K562 (cell line): ENCODE data around the gene LRRC8E. TPM values are rescaled to one million over a fixed set of nuclear protein-coding genes. Genes with fewer than 3 reads are reported as not detected.

ENCODE experiments used
- ATAC-seq: fragments of 200-7000 bp; cut with Tn5 transposase; 3 replicates; pipeline ENCODE4 v1.9.1; 2020; ENCODE audit warnings: moderate library complexity
- BruUV-seq: library from RNA; stranded (reverse); fragments of 400-500 nt; replicated peaks from 2 replicates; lab custom pipeline; 2021; lab: Mats Ljungman, UMichigan
- CTCF ChIA-PET: fragments of 300-600 bp; formaldehyde crosslinking; extraction: SDS; loops from one replicate; lab custom pipeline; 2021; ENCODE audit warnings: low intra/inter-chr PET ratio; lab: Yijun Ruan, JAX
- POLR2A ChIA-PET: fragments of 300-600, 350-650 bp; sonication (Branson Sonifier 250); formaldehyde crosslinking; extraction: SDS; loops from one replicate; lab custom pipeline; 2021; ENCODE audit warnings: antibody characterized with exemption, inconsistent platforms; lab: Yijun Ruan, JAX
- DNase-seq, 4 experiments: peaks; one replicate each; pipeline versions ENCODE4 v3.0.0 to v3.0.0-alpha.2; 2011 to 2018; ENCODE audit warnings: low spot score in 3 of 4, mixed read lengths in 3 of 4; ENCODE audit errors: extremely low read depth in 1 of 4
- FAIRE-seq: peaks from 2 replicates; lab custom pipeline; 2011; peaks lifted over from hg19 to GRCh38; lab: Jason Lieb, UNC
- H2AFZ ChIP-seq: 2 replicates; pipeline ENCODE4 v1.6.0; 2011; ENCODE audit warnings: low read depth, low read length, control low read depth, inconsistent platforms
- H3K27ac ChIP-seq: fragments of 200-600 bp; 3 replicates; pipeline ENCODE4 v1.8.0; 2011; ENCODE audit warnings: low read depth, mild to moderate bottlenecking, control low read depth, inconsistent platforms, low read length, moderate library complexity, mixed read lengths; ENCODE audit errors: extremely low read depth
- H3K27me3 ChIP-seq, 2 experiments: fragments of 300-600 bp in 1 of 2; 2 replicates in 1 of 2; 3 replicates in 1 of 2; pipeline versions ENCODE4 v1.6.0 to v1.8.0; 2011; ENCODE audit warnings: inconsistent platforms in 2 of 2, low read length in 2 of 2, mild to moderate bottlenecking in 1 of 2, mixed read lengths in 1 of 2, moderate library complexity in 1 of 2; ENCODE audit not compliant: control insufficient read depth in 2 of 2, insufficient read depth in 2 of 2
- H3K36me3 ChIP-seq: fragments of 300-600 bp; 3 replicates; pipeline ENCODE4 v1.8.0; 2011; ENCODE audit warnings: mild to moderate bottlenecking, low read length, inconsistent platforms; ENCODE audit not compliant: control insufficient read depth, insufficient read depth
- H3K4me1 ChIP-seq, 2 experiments: fragments of 200-600 bp in 1 of 2; replicated peaks in 1 of 2; 2 replicates in 1 of 2; 3 replicates in 1 of 2; pipeline versions ENCODE4 v1.5.1 to v1.8.0; 2011; ENCODE audit warnings: inconsistent platforms in 2 of 2, low read length in 2 of 2, mild to moderate bottlenecking in 1 of 2, mixed read lengths in 1 of 2, moderate library complexity in 1 of 2; ENCODE audit not compliant: control insufficient read depth in 2 of 2, insufficient read depth in 2 of 2
- H3K4me2 ChIP-seq: 2 replicates; pipeline ENCODE4 v1.6.1; 2011; ENCODE audit warnings: low read length, control low read depth, inconsistent platforms, mixed read lengths; ENCODE audit not compliant: insufficient read depth
- H3K4me3 ChIP-seq: fragments of 200-600 bp; sonication (generic), shearing (Covaris generic); 2 replicates; pipeline ENCODE4 v1.5.1; 2016; ENCODE audit warnings: control low read depth, inconsistent platforms
- H3K79me2 ChIP-seq: fragments of 200-600 bp; 3 replicates; pipeline ENCODE4 v1.8.0; 2011; ENCODE audit warnings: low read length, inconsistent platforms; ENCODE audit not compliant: control insufficient read depth, insufficient read depth
- H3K9ac ChIP-seq, 2 experiments: 2 replicates each; pipeline versions ENCODE4 v1.6.0 to v1.6.1; 2011; ENCODE audit warnings: low read depth in 2 of 2, low read length in 2 of 2, control low read depth in 1 of 2, inconsistent platforms in 1 of 2, mild to moderate bottlenecking in 1 of 2, mixed read lengths in 1 of 2; ENCODE audit not compliant: insufficient read depth in 1 of 2
- H3K9me1 ChIP-seq: one replicate; pipeline ENCODE4 v1.6.0; 2011; ENCODE audit warnings: inconsistent platforms, mild to moderate bottlenecking, low read length, moderate library complexity; ENCODE audit not compliant: control insufficient read depth, insufficient read depth
- H3K9me3 ChIP-seq: replicated peaks from 2 replicates; pipeline ENCODE4 v1.5.1; 2011; ENCODE audit warnings: low read depth, low read length, inconsistent platforms; ENCODE audit not compliant: control insufficient read depth, insufficient read depth
- H4K20me1 ChIP-seq: replicated peaks from 2 replicates; pipeline ENCODE4 v1.6.1; 2011; ENCODE audit warnings: low read length, inconsistent platforms, mixed read lengths; ENCODE audit not compliant: control insufficient read depth, insufficient read depth
- ATF7 ChIP-seq: fragments of 450-650 bp; IDR thresholded peaks from 2 replicates; pipeline ENCODE4 v1.7.1; 2014; ENCODE audit warnings: mild to moderate bottlenecking, moderate library complexity
- GABPA ChIP-seq: fragments of 200-800 bp; sonication (Bioruptor generic); conservative IDR thresholded peaks from 2 replicates; pipeline ENCODE4 v1.6.1; 2016; ENCODE audit warnings: low read depth, missing genetic modification characterization, missing compliant biosample characterization
- JUNB ChIP-seq: fragments of 450-650 bp; formaldehyde crosslinking; conservative IDR thresholded peaks from 2 replicates; pipeline ENCODE4 v1.4.0; 2020; ENCODE audit warnings: mild to moderate bottlenecking
- MNT ChIP-seq, 2 experiments: fragments of 450-650 bp; conservative IDR thresholded peaks; 2 replicates each; pipeline ENCODE4 v1.6.1; 2017; ENCODE audit warnings: mild to moderate bottlenecking in 2 of 2, moderate library complexity in 2 of 2
- POLR2G ChIP-seq: fragments of 200-400 bp; formaldehyde crosslinking; IDR thresholded peaks from 2 replicates; pipeline ENCODE4 v1.6.1; 2017; ENCODE audit warnings: low read depth, mild to moderate bottlenecking, antibody characterized with exemption, low read length, moderate library complexity
- ZNF561 ChIP-seq: fragments of 450-650 bp; formaldehyde crosslinking; conservative IDR thresholded peaks from 2 replicates; pipeline ENCODE4 v1.4.0; 2020; ENCODE audit warnings: mild to moderate bottlenecking, moderate library complexity
- WGBS: fragments of 100-300 bp; shearing (Covaris generic); methylation state at CpG from one replicate; pipeline ENCODE4 v1.1.6; 2016; ENCODE audit warnings: low coverage, mixed read lengths; ENCODE audit not compliant: insufficient coverage; ENCODE audit errors: missing lambda C conversion rate; 5-methylcytosine and 5-hydroxymethylcytosine counted together
- in situ Hi-C: fragments of 300-500 bp; cut with MboI; formaldehyde crosslinking; loops from 4 replicates; pipeline ENCODE4 v1.15.0; 2018; ENCODE audit warnings: inconsistent platforms, mixed read lengths
- intact Hi-C: fragments of 100-400 bp; cut with micrococcal nuclease; formaldehyde crosslinking; loops from 2 replicates; pipeline ENCODE4 v1.14.2; 2022
- polyA plus RNA-seq, 8 experiments: library from polyadenylated mRNA; depleted of rRNA in 4 of 8; stranded (reverse) in 5 of 8; unstranded in 3 of 8; fragments of >200 nt; fragmentation: Nextera tagmentation in 2 of 8; fragmentation: Illumina TruSeq in 1 of 8; extraction: Ambion mirVana in 2 of 8; extraction: Trizol in 1 of 8; gene quantifications; 2 replicates each; pipeline versions ENCODE4 v1.2.1 to v1.2.3, GENCODE V29; 2011 to 2014; ENCODE audit warnings: inconsistent platforms in 1 of 8, missing spikeins in 1 of 8
- total RNA-seq, 7 experiments: library from RNA; depleted of rRNA in 6 of 7; stranded (reverse); fragments of >200 nt in 6 of 7; fragmentation: Illumina TruSeq in 2 of 7; extraction: Trizol in 2 of 7; gene quantifications; 2 replicates each; pipeline versions ENCODE4 v1.2.1 to v1.2.3, GENCODE V29; 2011 to 2021; ENCODE audit warnings: low replicate concordance in 1 of 7
- TF ChIP-seq, protein P1 (sequence below), 2 experiments: fragments of 200-800 bp in 1 of 2; sonication (Bioruptor generic) in 1 of 2; sonication (generic) in 1 of 2; formaldehyde crosslinking in 1 of 2; IDR thresholded peaks in 1 of 2; conservative IDR thresholded peaks in 1 of 2; 2 replicates each; pipeline versions ENCODE4 v1.5.0 to v1.6.1; 2016 to 2020; ENCODE audit warnings: missing compliant biosample characterization in 1 of 2, missing genetic modification characterization in 1 of 2, missing genetic modification reagents in 1 of 2

The LRRC8E gene
- total and polyA plus RNA-seq, 9 of the 15 experiments (the other 6 are each of a cell fraction or from before 2014, with no cell fraction given): 0.08 to 5.7 (median 3.5) TPM; not detected in 1

DNA sequence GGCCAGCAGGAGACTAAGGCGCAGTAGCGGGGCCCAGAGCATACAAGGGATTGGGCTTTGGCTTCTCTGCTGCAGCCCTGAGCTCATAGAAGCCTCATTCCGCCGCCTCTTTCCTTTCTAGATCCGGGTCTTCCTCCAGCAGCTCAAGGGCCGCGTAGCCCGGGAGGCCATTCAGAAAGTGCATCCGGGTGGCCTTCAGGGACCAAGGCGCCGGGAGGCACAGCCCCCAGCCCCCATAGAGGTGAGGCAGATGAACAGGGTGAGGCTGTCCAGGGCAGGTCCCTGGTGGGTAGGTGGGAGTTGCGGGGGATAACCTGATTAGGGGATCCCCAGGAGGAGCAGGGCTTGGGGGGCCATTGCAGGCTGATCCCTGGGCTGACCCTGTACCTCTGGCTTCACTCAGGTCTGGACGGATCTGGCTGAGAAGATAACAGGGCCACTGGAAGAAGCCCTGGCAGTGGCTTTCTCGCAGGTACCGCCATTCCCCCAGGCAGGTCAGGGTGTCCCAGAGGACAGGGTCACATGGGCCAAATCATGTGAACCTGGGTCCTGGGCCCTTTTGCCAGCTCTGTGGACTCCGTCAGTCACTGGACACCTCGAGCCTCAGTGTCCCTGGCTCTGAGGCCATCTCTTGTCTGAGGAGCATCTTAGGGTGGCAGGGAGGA, 33.1 kb downstream of the LRRC8E start (continued):
- TF ChIP-seq MNT (conservative IDR thresholded peaks at IDR 0.05) (0 out of 4 replicates have a peak, but pooled peaks of 1 of the 2 experiments have one; percentile 6), ATF7 (0 out of 2 replicates have a peak, but pooled peaks have one; percentile 0), JUNB (CRISPR knock-in tag) (no peak), ZNF561 (CRISPR knock-in tag) (no peak)

GRCh38 chr19:7921967-7922835, 33.9 kb downstream of the LRRC8E start:
- POLR2A ChIA-PET: interaction anchor here (0.5 to 3.1 kb wide), 4 partner anchors 22 to 53 kb away, joined by 3 to 21 read pairs (median 12); partner anchors contain the start of gene TIMM44
- ATAC-seq (no peak), DNase-seq (no peak), FAIRE-seq (no peak)
- Histone ChIP-seq H3K4me3 (peak overlapping the region; percentile 52; the same call in 1 of the 2 replicates), H3K9ac (peak overlapping the region; percentile 72 to 93; a peak in 3 of 4 replicates), H4K20me1 (peaks cover 15% of the 10 kb centered on the region; the same call in 1 of the 2 replicates), H3K4me2 (peak overlapping the region; percentile 98; the same call in 1 of the 2 replicates), H3K9me1 (no peaks in the 10 kb centered on the region), H3K9me3 (no peaks in the 10 kb centered on the region), H3K79me2 (peaks cover 14% of the 10 kb centered on the region), H3K27ac (no peak overlapping the region; the same call in 2 of the 3 replicates), H3K36me3 (peaks cover 26% of the 10 kb centered on the region; the same call in 1 of the 3 replicates), H3K27me3 (no peaks in the 10 kb centered on the region), H2AFZ (no peak overlapping the region), H3K4me1 (peaks cover 20 to 84% of the 10 kb centered on the region in 2 experiments)
- in situ Hi-C loops (loop anchor here (5.0 kb wide), 1 partner anchor 70 kb away; no protein-coding TSS in a partner anchor), intact Hi-C loops (loop anchor here (1.0 to 5.0 kb wide), 2 partner anchors 50 to 69 kb away; partner anchors contain the start of gene PRR36)
- BruUV-seq: no TSS peak
- TF ChIP-seq GABPA (tag) (no peak), POLR2G (peak; percentile 29; the same call in 1 of the 2 replicates)
- TF ChIP-seq, protein P1, sequence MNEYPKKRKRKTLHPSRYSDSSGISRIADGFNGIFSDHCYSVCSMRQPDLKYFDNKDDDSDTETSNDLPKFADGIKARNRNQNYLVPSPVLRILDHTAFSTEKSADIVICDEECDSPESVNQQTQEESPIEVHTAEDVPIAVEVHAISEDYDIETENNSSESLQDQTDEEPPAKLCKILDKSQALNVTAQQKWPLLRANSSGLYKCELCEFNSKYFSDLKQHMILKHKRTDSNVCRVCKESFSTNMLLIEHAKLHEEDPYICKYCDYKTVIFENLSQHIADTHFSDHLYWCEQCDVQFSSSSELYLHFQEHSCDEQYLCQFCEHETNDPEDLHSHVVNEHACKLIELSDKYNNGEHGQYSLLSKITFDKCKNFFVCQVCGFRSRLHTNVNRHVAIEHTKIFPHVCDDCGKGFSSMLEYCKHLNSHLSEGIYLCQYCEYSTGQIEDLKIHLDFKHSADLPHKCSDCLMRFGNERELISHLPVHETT (CRISPR knock-in tag; conservative IDR thresholded peaks at IDR 0.05 in 1 of 2, IDR thresholded peaks at IDR 0.05 in 1 of 2): no peak
- 86% methylated on average over 25 of the region's 31 CpGs for WGBS
- CTCF ChIA-PET: no interaction called here
